ENCODE measurements around the gene GIT1.
"Not testable (repeated sequence)": the region's sequence is repeated elsewhere in the genome, so short reads cannot be mapped to it uniquely, and the experiment has no call there.

GIT1 gene

GRCh38 chr17:29565643-29566472 lies 23.6 kb downstream of the GIT1 start:
- DNase-seq, result peak; percentile 62

GRCh38 chr17:29563816-29564215 lies 25.6 kb downstream of the GIT1 start:
- no peak for DNase-seq

- DNase-seq, result no peak
These were observed 26.8 kb downstream of the GIT1 start for GRCh38 chr17:29562615-29563014.

- no peak for DNase-seq
These were observed 27.6 kb downstream of the GIT1 start for GRCh38 chr17:29561554-29562517.

- DNase-seq, result no peak
These were observed 29.1 kb downstream of the GIT1 start for GRCh38 chr17:29560316-29560715.

- no peak for DNase-seq
These were observed 29.8 kb downstream of the GIT1 start for GRCh38 chr17:29559640-29560039.

- not testable (repeated sequence) for DNase-seq
These were observed 31.3 kb downstream of the GIT1 start for GRCh38 chr17:29558139-29558538.

GRCh38 chr17:29557739-29558116 lies 31.7 kb downstream of the GIT1 start:
- DNase-seq, result no peak

- DNase-seq, result no peak
These were observed 32.2 kb downstream of the GIT1 start for GRCh38 chr17:29557085-29557738.

- DNase-seq, result no peak
These were observed 33.6 kb downstream of the GIT1 start for GRCh38 chr17:29555840-29556239.

GRCh38 chr17:29549177-29549923 lies 40.1 kb downstream of the GIT1 start:
- DNase-seq, result no peak

- DNase-seq, result no peak
These were observed 42.6 kb downstream of the GIT1 start for GRCh38 chr17:29546830-29547229.

- no peak for DNase-seq
These were observed 43.4 kb downstream of the GIT1 start for GRCh38 chr17:29546085-29546484.

- no peak for DNase-seq
These were observed 45.4 kb downstream of the GIT1 start for GRCh38 chr17:29544066-29544465.

GRCh38 chr17:29533976-29534375 lies 55.5 kb downstream of the GIT1 start:
- DNase-seq, result no peak

GRCh38 chr17:29526322-29526721 lies 63.1 kb downstream of the GIT1 start:
- no peak for DNase-seq

GRCh38 chr17:29524692-29525091 lies 64.8 kb downstream of the GIT1 start:
- no peak for DNase-seq
